Frontal cortex (tissue), 4 donors: ENCODE measurements around the gene CACNG5. TPM values are rescaled to one million over a fixed set of nuclear protein-coding genes. Genes with fewer than 3 reads are reported as not detected.

Experiments
- DNase-seq, 2 donors: peaks; one replicate each; pipeline ENCODE4 v3.0.0; 2012; ENCODE audit warnings: low spot score in 2 of 2
- FAIRE-seq: peaks from 2 replicates; lab custom pipeline; 2012; peaks lifted over from hg19 to GRCh38; lab: Jason Lieb, UNC
- total RNA-seq: library from RNA; depleted of rRNA; stranded (reverse); fragments of >200 nt; gene quantifications from one replicate; pipeline ENCODE4 v1.2.3, GENCODE V29; 2014
- donor health status: control.
- donor health status: control.
- donor health status: control.

Gene CACNG5
- 2.9 TPM for total RNA-seq

- DNase-seq: peak in 1 of 2 donors; percentile 44
- no peak for FAIRE-seq
Observed at GRCh38 chr17:66834919-66835454, at the start of gene CACNG5. CACNG5 (plus strand) TSS chr17:66835117; CDS start chr17:66877333, 42,216 bp downstream.

- DNase-seq (no peak), FAIRE-seq (no peak)
Observed at GRCh38 chr17:66786107-66786506, 48.8 kb upstream of the CACNG5 start.

GRCh38 chr17:66787914-66788313 is 47.0 kb upstream of the CACNG5 start:
- FAIRE-seq: no peak

GRCh38 chr17:66789093-66789492 is 45.8 kb upstream of the CACNG5 start:
- no peak for FAIRE-seq
- no peak for DNase-seq

More at GRCh38 chr17:66787914-66788313, 47.0 kb upstream of the CACNG5 start:
- no peak for DNase-seq

GRCh38 chr17:66789961-66790437 is 44.9 kb upstream of the CACNG5 start:
- FAIRE-seq: no peak
- no peak for DNase-seq

GRCh38 chr17:66790501-66791061 is 44.3 kb upstream of the CACNG5 start:
- FAIRE-seq (no peak), DNase-seq (no peak)

- no peak for DNase-seq
- FAIRE-seq: no peak
Observed at GRCh38 chr17:66791347-66791746, 43.6 kb upstream of the CACNG5 start.

- DNase-seq (no peak), FAIRE-seq (no peak)
Observed at GRCh38 chr17:66793814-66794213, 41.1 kb upstream of the CACNG5 start.

GRCh38 chr17:66795486-66795885 is 39.4 kb upstream of the CACNG5 start:
- DNase-seq (no peak), FAIRE-seq (no peak)

- FAIRE-seq: no peak
- no peak for DNase-seq
Observed at GRCh38 chr17:66799849-66800537, 34.9 kb upstream of the CACNG5 start.

GRCh38 chr17:66803474-66803951 is 31.4 kb upstream of the CACNG5 start:
- FAIRE-seq: no peak
- no peak for DNase-seq

GRCh38 chr17:66805567-66805966 is 29.4 kb upstream of the CACNG5 start:
- no peak for FAIRE-seq
- DNase-seq: no peak

GRCh38 chr17:66807182-66807581 is 27.7 kb upstream of the CACNG5 start:
- no peak for FAIRE-seq
- DNase-seq: no peak

GRCh38 chr17:66809408-66809807 is 25.5 kb upstream of the CACNG5 start:
- DNase-seq: no peak
- no peak for FAIRE-seq

- no peak for FAIRE-seq
Observed at GRCh38 chr17:66810951-66811682, 23.8 kb upstream of the CACNG5 start.

GRCh38 chr17:66811683-66812054 is 23.2 kb upstream of the CACNG5 start:
- DNase-seq (no peak), FAIRE-seq (no peak)

More at GRCh38 chr17:66810951-66811682, 23.8 kb upstream of the CACNG5 start:
- DNase-seq: no peak

GRCh38 chr17:66812571-66812970 is 22.3 kb upstream of the CACNG5 start:
- FAIRE-seq: no peak

GRCh38 chr17:66813296-66813695 is 21.6 kb upstream of the CACNG5 start:
- FAIRE-seq: no peak
- no peak for DNase-seq

More at GRCh38 chr17:66812571-66812970, 22.3 kb upstream of the CACNG5 start:
- no peak for DNase-seq

- DNase-seq: no peak
- no peak for FAIRE-seq
Observed at GRCh38 chr17:66814026-66814425, 20.9 kb upstream of the CACNG5 start.

GRCh38 chr17:66814570-66814969 is 20.3 kb upstream of the CACNG5 start:
- no peak for DNase-seq
- no peak for FAIRE-seq
